Neuronal stem cell (in vitro differentiated cells): Measurements from ENCODE around the gene INTS1.

Experiments
- DNase-seq: peaks from one replicate; pipeline ENCODE4 v3.0.0-alpha.2; 2013; ENCODE audit warnings: low spot score
- H2AFZ ChIP-seq: one replicate; pipeline ENCODE4 v1.6.1; 2013; ENCODE audit warnings: mild to moderate bottlenecking, low read length, inconsistent platforms
- H2AK5ac ChIP-seq: 2 replicates; pipeline ENCODE4 v1.6.1; 2013; ENCODE audit warnings: low read depth, mild to moderate bottlenecking, inconsistent platforms, low read length, moderate library complexity, mixed read lengths
- H2BK120ac ChIP-seq: 2 replicates; pipeline ENCODE4 v1.6.1; 2013; ENCODE audit warnings: low read depth, mild to moderate bottlenecking, inconsistent platforms, low read length, moderate library complexity, mixed read lengths
- H2BK12ac ChIP-seq: one replicate; pipeline ENCODE4 v1.6.1; 2013; ENCODE audit warnings: low read length, inconsistent platforms
- H2BK15ac ChIP-seq: 2 replicates; pipeline ENCODE4 v1.6.1; 2013; ENCODE audit warnings: mild to moderate bottlenecking, low read length, inconsistent platforms, mixed read lengths
- H2BK5ac ChIP-seq: one replicate; pipeline ENCODE4 v1.6.1; 2013; ENCODE audit warnings: inconsistent platforms, mild to moderate bottlenecking, low read length, moderate library complexity
- H3K14ac ChIP-seq: one replicate; pipeline ENCODE4 v1.6.1; 2013; ENCODE audit warnings: low read length, inconsistent platforms
- H3K18ac ChIP-seq: 2 replicates; pipeline ENCODE4 v1.6.1; 2013; ENCODE audit warnings: low read length, inconsistent platforms
- H3K23ac ChIP-seq: 2 replicates; pipeline ENCODE4 v1.6.1; 2013; ENCODE audit warnings: low read depth, mild to moderate bottlenecking, mixed read lengths, low read length, inconsistent platforms; ENCODE audit not compliant: poor library complexity
- H3K27ac ChIP-seq: replicated peaks from 3 replicates; pipeline ENCODE4 v1.5.1; 2013; ENCODE audit warnings: low read length, inconsistent platforms
- H3K27me3 ChIP-seq, 3 experiments: 2 replicates each; pipeline ENCODE4 v1.6.1; 2013; ENCODE audit warnings: low read length in 3 of 3, mild to moderate bottlenecking in 2 of 3, inconsistent platforms in 1 of 3, low read depth in 1 of 3, mixed read lengths in 1 of 3, moderate library complexity in 1 of 3; ENCODE audit not compliant: control insufficient read depth in 3 of 3, insufficient read depth in 3 of 3
- H3K36me3 ChIP-seq, 2 donors: replicated peaks in 1 of 2; 2 replicates each; pipeline ENCODE4 v1.6.1; 2013; ENCODE audit warnings: low read length in 2 of 2; ENCODE audit not compliant: control insufficient read depth in 2 of 2, insufficient read depth in 2 of 2
- H3K4ac ChIP-seq: 2 replicates; pipeline ENCODE4 v1.6.1; 2013; ENCODE audit warnings: inconsistent platforms, mild to moderate bottlenecking, low read length, moderate library complexity
- H3K4me1 ChIP-seq, 2 donors: 1 replicate in 1 of 2; 2 replicates in 1 of 2; pipeline ENCODE4 v1.6.1; 2013; ENCODE audit warnings: low read length in 2 of 2, low read depth in 1 of 2; ENCODE audit not compliant: control insufficient read depth in 2 of 2, insufficient read depth in 1 of 2
- H3K4me2 ChIP-seq: one replicate; pipeline ENCODE4 v1.6.1; 2013; ENCODE audit warnings: mild to moderate bottlenecking, low read length, inconsistent platforms; ENCODE audit not compliant: insufficient read depth, poor library complexity, severe bottlenecking
- H3K4me3 ChIP-seq, 2 donors: 2 replicates each; pipeline ENCODE4 v1.5.1; 2013; ENCODE audit warnings: low read length in 2 of 2, mild to moderate bottlenecking in 2 of 2, inconsistent platforms in 1 of 2, moderate library complexity in 1 of 2
- H3K79me1 ChIP-seq: one replicate; pipeline ENCODE4 v1.6.1; 2013; ENCODE audit warnings: low read depth, mild to moderate bottlenecking, inconsistent platforms, low read length, moderate library complexity
- H3K9ac ChIP-seq: one replicate; pipeline ENCODE4 v1.6.1; 2013; ENCODE audit warnings: mild to moderate bottlenecking, low read depth, low read length, inconsistent platforms; ENCODE audit not compliant: poor library complexity
- H3K9me3 ChIP-seq, 2 donors: replicated peaks in 1 of 2; 2 replicates each; pipeline versions ENCODE3 to v1.6.1; 2013; ENCODE audit warnings: low read length in 2 of 2, mild to moderate bottlenecking in 2 of 2, inconsistent platforms in 1 of 2, low read depth in 1 of 2, mixed read lengths in 1 of 2, moderate library complexity in 1 of 2; ENCODE audit not compliant: control insufficient read depth in 2 of 2, insufficient read depth in 1 of 2
- H4K8ac ChIP-seq: one replicate; pipeline ENCODE4 v1.6.1; 2013; ENCODE audit warnings: low read depth, mild to moderate bottlenecking, inconsistent platforms, low read length, moderate library complexity
- H4K91ac ChIP-seq: one replicate; pipeline ENCODE4 v1.6.1; 2013; ENCODE audit warnings: low read length, low read depth, mild to moderate bottlenecking, inconsistent platforms; ENCODE audit not compliant: poor library complexity
- WGBS, 2 donors: extraction: QIAGEN DNeasy Blood & Tissue Kit; methylation state at CpG; one replicate each; pipeline ENCODE4 v1.1.7; 2013; ENCODE audit warnings: missing lambda C conversion rate in 2 of 2, mixed read lengths in 1 of 2; ENCODE audit not compliant: insufficient read length in 2 of 2, insufficient replicate concordance in 1 of 2; ENCODE audit errors: extremely low coverage in 2 of 2; 5-methylcytosine and 5-hydroxymethylcytosine counted together

INTS1 gene

GRCh38 chr7:1461646-1462375 is 42.4 kb downstream of the INTS1 start:
- Histone ChIP-seq H4K91ac (peak overlapping the region; percentile 79), H2AFZ (peak overlapping the region; percentile 79), H3K18ac (peak overlapping the region; percentile 80), H3K27ac (no peak overlapping the region), H3K4me2 (no peak overlapping the region), H3K36me3 (no peaks in the 10 kb centered on the region), H2BK15ac (peak overlapping the region; percentile 95), H2BK5ac (peak overlapping the region; percentile 53), H3K14ac (no peak overlapping the region), H3K4me1 (peaks cover 23 to 50% of the 10 kb centered on the region in 2 donors), H3K9ac (no peak overlapping the region), H3K9me3 (no peaks in the 10 kb centered on the region), H4K8ac (no peak overlapping the region), H3K23ac (peak overlapping the region; percentile 85), H2BK120ac (peak overlapping the region; percentile 54), H2AK5ac (peak overlapping the region; percentile 49), H3K4ac (peak overlapping the region; percentile 66), H3K27me3 (no peaks in the 10 kb centered on the region), H2BK12ac (peak overlapping the region; percentile 73), H3K4me3 (no peak overlapping the region), H3K79me1 (peaks cover 6% of the 10 kb centered on the region)
- DNase-seq: no peak
- WGBS, 2 donors: no CpG with 5 or more reads among the region's 18 CpGs

- Histone ChIP-seq H3K9ac (peak overlapping the region; percentile 5), H3K27ac (no peak overlapping the region), H2AK5ac (peak overlapping the region; percentile 49), H3K79me1 (peaks cover 6% of the 10 kb centered on the region), H4K91ac (peak overlapping the region; percentile 79), H2BK12ac (peak overlapping the region; percentile 73), H2BK15ac (peak overlapping the region; percentile 95), H2AFZ (peak overlapping the region; percentile 79), H4K8ac (peak overlapping the region; percentile 65), H3K4me2 (no peak overlapping the region), H3K14ac (no peak overlapping the region), H3K18ac (peak overlapping the region; percentile 88), H3K23ac (peak overlapping the region; percentile 87), H3K27me3 (no peaks in the 10 kb centered on the region), H2BK120ac (peak overlapping the region; percentile 54), H3K4me1 (peaks cover 20 to 43% of the 10 kb centered on the region in 2 donors), H3K4me3 (peak overlapping the region in 1 of 2 donors; percentile 17), H3K4ac (peak overlapping the region; percentile 97), H3K9me3 (no peaks in the 10 kb centered on the region), H2BK5ac (peak overlapping the region; percentile 53), H3K36me3 (no peaks in the 10 kb centered on the region)
- no peak for DNase-seq
- WGBS, 2 donors: no CpG with 5 or more reads among the region's 30 CpGs
These were observed 43.2 kb downstream of the INTS1 start for GRCh38 chr7:1460821-1461645.

DNA sequence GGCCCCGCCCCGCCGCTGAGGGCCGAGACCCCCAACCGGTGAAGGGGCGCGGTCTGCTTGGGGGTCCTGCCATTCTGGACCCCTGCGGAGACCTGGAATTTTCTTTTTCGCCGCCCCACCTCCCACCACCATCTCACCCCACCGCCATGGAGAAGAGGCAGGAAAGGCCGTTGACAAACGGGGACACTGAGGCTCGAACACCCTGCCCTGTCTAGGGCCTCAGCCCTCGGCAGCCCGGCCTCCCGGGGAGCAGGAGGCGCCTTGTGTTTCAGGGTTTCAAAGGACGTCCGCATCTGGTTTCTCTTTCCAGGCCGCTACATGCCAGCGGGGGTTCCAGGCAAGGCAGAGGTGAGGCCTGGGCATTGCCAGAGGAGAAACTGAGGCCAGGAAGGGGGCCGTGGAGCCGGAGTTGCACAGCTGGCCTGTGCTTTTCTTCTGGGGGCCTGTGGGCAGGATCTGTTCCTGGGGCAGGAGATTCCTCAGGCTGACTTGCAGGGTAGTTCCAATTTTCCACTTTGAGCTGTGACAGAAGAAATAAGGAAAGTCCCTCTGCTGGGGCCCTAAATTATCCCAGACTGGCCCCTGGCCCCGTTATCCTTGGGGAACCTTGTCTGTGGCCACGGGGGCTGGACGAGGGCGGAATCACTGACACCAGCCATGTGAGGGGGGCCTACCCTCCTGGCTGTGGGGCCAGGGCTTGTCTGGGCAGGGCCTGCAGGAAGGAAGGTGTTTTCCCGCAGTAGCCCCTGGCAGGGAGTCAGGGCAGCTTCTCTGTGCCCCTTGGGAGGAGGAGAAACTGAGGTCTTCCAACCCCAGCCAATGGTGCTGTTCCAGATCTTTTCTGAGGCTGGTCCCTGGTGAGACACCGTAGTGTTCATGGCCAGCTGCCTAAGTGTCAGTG is 44.0 kb downstream of the INTS1 start:
- H3K9me3 ChIP-seq: no peaks in the 10 kb centered on the region
- peaks cover 12% of the 10 kb centered on the region for H3K79me1 ChIP-seq
- H3K27ac ChIP-seq: no peak overlapping the region
- H4K8ac ChIP-seq: no peak overlapping the region
- peak overlapping the region; percentile 79 for H3K18ac ChIP-seq
- peaks cover 23 to 43% of the 10 kb centered on the region in 2 donors for H3K4me1 ChIP-seq
- no peaks in the 10 kb centered on the region for H3K27me3 ChIP-seq
- no peak overlapping the region for H3K14ac ChIP-seq
- H2BK12ac ChIP-seq: no peak overlapping the region
- peak overlapping the region; percentile 33 for H2BK15ac ChIP-seq
- H2BK5ac ChIP-seq: no peak overlapping the region
- no peaks in the 10 kb centered on the region for H3K36me3 ChIP-seq
- H2AFZ ChIP-seq: peak overlapping the region; percentile 79
- H3K4me3 ChIP-seq: peak overlapping the region; percentile 29 to 68
- peak overlapping the region; percentile 75 for H3K4me2 ChIP-seq
- no peak overlapping the region for H3K4ac ChIP-seq
- no CpG with 5 or more reads among the region's 30 CpGs for WGBS, 2 donors
- peak overlapping the region; percentile 87 for H3K23ac ChIP-seq
- no peak for DNase-seq
- peak overlapping the region; percentile 49 for H2AK5ac ChIP-seq
- no peak overlapping the region for H3K9ac ChIP-seq
- no peak overlapping the region for H4K91ac ChIP-seq
- no peak overlapping the region for H2BK120ac ChIP-seq
